NCI-H2081 treated with DMSO at 0.1 percent for 48 hours (cell line): Measurements from ENCODE around the gene STX3.
"Not testable (repeated sequence)": the region's sequence is repeated elsewhere in the genome, so short reads cannot be mapped to it uniquely, and the experiment has no call there.

Experiments used
- DNase-seq: peaks from one replicate; lab custom pipeline; 2025; lab: John Stamatoyannopoulos, UW

The STX3 gene

GRCh38 chr11:59758401-59759037, 3.3 kb downstream of the STX3 start:
- no peak for DNase-seq

GRCh38 chr11:59759900-59760299, 4.7 kb downstream of the STX3 start:
- DNase-seq = no peak

DNA sequence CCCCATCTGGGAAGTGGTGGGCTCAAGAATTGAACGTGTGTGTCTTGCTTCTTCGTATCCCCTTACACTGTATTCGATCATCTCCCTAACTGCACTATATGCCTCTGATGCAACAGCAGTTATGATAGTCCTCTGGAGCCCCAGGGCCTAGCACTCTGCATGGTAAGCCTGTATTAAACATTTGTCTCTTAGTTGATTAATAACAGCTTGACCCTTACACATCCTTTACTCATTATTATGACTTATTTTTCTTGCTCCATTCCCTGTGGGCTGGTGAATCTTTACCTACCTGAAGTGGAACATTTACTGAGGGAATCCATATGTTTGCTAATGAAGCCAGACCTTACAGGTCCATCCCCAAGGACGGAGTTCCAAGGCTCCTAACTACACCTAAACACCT, 5.6 kb downstream of the STX3 start:
- DNase-seq = no peak

DNA sequence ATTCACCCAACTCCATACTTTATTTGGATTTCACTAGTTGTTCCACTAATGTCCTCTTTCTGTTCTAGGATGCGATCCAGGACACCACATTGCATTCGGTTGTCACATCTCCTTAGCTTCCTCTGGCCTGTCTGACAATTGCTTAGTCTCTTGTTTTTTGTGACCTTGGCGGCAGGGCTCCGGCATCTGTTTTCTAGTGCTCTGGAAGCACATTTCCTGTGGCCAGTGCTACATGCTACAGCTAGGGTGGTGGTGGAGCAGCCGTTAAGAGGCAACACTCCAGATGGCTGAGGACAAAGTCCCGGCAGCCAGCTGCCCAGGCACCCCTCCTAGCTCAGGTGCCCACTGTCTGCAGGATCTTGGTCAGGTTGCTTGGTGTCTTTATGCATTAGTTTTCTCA, 6.8 kb downstream of the STX3 start:
- no peak for DNase-seq

DNA sequence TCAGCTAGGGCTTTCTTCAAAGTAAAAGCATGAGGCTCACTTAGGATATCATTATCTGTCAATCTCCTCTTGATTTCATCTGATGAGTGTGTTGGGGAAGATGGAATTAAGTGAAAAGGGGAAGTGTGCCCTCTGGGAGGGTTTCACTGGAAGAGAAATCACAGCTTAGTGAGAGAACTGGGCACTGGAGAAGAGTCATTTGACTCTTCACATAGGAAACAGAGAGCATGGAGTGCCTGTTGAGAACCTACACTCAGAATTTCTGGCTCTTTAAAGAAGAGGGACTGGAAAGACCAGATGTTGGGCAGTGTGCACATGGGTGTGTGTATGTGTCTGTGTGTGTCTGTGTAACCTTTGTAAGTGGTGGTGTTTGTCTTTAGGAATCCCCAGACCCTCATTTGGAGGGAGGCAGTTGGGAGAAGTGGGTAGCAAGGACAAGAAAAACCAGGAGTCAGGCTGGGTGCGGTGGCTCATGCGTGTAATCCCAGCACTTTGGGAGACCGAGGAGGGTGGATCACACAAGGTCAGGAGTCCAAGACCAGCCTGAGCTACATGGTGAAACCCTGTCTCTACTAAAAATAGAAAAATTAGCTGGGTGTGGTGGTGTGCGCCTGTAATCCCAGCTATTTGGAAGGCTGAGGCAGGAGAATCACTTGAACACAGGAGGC, 10.0 kb downstream of the STX3 start:
- DNase-seq = no peak

GRCh38 chr11:59766542-59767224, 11.5 kb downstream of the STX3 start:
- no peak for DNase-seq

DNA sequence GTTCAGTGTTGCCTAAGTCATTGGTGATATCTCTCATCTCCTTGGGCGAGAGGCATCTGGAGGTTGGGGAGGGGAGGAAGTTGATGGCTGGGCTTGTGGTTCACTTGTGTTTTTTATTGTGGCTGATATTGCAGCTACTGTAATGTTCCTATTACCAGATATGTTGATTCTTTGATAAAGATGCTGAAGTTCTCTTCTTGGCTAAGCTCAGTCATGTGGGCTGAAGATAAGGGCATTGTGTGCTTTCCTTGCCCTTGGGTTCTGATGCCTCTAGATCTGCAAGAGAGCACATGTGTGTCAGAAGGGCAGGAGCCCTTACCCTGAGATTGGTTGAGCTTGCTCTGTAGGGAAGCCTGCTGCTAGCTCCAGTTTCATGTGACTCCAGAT, 12.0 kb downstream of the STX3 start:
- no peak for DNase-seq

- DNase-seq = no peak
These were observed 13.9 kb downstream of the STX3 start for GRCh38 chr11:59769111-59769510.

DNA sequence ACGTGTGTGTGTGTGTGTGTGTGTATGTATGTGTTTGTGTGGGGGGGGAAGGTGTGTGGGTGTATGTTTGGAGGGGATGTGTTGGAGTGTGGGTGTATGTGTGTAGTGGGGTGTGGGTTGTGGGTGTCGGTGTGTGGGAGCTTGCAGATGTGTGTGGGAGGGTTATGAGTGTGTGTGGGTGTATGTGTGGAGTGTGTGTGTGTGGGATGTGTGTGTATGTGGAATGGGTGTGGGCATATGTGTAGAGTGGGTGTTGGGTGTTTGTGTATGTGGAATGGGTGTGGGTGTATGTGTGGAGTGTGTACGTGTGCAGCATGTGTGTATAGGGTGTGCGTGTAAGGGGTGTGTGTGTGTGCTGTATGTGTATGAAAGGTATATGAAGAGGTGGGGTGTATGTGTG, 14.7 kb downstream of the STX3 start:
- no peak for DNase-seq

DNA sequence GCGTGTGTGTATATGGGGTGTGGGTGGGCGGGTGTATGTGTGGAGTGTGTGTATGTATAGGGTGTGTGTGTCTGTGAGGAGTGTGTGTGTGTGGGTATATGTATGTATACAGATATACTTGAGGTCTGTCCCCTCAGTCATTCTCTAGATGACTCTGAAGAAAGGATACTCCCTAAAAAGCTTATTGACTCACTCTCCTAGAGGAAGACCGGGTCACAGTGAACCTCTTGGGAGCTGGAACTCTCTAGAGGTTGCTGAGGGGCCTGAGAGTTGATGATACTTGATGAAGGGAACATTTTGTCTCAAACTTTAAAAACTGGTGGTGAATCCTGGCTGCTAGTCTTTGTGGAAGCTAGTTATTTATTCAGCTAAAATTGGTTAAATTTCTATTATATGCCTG, 15.1 kb downstream of the STX3 start:
- DNase-seq = no peak

DNA sequence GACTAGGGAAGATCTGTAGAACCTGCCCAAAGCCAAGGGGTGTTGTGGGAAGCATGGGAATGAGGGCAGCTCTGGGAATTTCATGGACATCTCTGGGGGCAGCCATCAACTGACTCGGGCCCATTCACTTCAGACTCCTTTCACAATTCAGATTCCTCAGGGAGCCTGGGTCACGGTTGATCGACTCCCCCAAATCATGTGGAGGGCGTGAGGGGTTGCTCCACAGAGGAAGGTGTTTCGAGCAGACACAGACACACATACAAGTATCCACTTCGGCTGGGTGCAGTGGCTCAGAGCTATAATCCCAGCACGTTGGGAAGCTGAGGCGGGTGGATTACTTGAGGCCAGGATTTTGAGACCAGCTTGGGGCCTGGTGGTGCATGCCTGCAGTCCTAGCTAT, 15.7 kb downstream of the STX3 start:
- DNase-seq = no peak

GRCh38 chr11:59771605-59772004, 16.4 kb downstream of the STX3 start:
- no peak for DNase-seq

GRCh38 chr11:59773083-59773440, 17.9 kb downstream of the STX3 start:
- no peak for DNase-seq

- no peak for DNase-seq
These were observed 21.3 kb downstream of the STX3 start for GRCh38 chr11:59776210-59777066.

DNA sequence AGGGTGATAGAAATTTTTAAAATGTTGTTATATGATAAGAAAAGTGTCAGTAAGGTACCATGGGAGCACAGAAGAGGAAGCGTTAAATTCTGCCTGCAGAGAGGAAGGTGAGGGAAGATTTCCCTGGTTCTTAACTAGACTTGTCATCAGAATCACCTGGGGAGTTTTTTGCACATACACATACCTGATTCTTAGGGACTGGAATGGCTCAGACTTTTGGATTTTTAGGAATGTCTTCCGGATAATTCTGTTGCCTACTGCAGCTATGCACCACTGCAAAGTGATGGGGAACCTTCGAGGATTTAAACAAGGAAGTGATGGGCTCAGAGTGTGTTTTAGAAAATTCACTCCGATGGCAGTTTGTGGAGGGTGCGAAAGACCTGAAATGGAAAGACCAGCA, 21.9 kb downstream of the STX3 start:
- no peak for DNase-seq

- no peak for DNase-seq
These were observed 22.9 kb downstream of the STX3 start for GRCh38 chr11:59778122-59778521.

GRCh38 chr11:59779487-59779886, 24.3 kb downstream of the STX3 start:
- DNase-seq = no peak

DNA sequence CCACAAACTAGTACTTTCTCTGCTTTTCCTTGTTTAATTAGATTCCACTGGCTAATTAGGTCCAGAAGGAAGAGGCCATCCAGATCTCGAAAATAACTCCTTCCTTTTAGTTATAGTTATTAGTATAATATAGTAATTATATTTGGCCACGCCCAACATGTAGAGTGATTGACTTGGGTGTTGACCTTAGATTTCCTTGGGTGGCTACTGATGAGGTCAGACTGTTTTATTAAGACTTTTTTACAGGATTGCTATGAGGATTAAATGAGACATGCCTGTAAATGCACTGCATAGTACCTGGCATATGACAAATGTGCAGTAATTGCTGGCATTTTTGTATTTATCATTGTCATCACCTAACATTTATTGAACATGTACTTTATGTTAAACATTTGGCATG, 26.9 kb downstream of the STX3 start:
- DNase-seq = no peak

- no peak for DNase-seq
These were observed 28.5 kb downstream of the STX3 start for GRCh38 chr11:59783632-59784090.

DNA sequence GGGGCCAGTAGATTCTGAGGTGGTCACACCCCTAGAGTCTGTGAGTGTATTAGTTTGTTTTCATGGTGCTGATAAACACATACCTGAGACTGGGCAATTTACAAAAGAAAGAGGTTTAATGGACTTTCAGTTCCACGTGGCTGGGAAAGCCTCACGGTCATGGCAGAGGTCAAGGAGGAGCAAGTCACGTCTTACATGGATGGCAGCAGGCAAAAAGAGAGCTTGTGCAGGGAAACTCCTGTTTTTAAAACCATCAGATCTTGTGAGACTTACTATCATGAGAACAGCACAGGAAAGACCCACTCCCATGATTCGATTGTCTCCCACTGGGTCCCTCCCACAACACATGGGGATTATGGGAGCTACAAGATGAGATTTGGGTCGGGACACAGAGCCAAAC, 29.3 kb downstream of the STX3 start:
- not testable (repeated sequence) for DNase-seq

DNA sequence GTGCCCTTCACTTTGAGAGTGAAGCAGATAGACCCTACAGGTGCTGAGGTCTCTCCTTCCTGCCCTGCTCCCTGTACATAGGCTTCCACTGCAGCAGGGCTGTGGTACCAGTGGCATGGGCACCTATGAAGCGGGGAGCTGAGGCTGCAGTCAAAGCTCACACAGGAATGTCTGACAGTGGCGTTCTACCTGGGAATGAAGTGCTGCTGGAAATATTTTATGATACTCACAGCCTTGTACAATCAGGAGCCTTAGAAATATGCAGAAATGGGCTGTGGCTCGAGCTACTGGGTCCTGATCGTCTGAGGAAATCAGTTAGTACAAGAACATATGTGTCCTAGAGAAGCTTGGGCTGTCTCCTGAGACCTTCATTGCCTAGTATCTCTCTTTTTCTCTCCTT, 30.6 kb downstream of the STX3 start:
- DNase-seq = no peak

DNA sequence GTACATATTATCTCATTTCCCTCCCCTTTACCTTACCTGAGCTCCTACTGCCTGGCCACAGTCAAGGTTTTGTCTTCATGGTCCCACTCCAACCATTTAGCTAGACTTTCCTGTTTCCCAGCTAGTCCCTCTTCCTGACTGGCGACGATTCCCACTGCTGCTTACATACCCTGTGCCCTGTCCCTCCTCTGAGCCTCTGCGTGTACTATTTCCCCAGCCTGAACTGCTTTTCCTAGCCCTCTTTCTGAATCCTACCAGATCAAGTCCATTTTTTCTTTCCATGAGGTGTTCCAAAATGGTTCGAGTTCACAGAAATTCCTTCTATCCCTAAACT, 32.0 kb downstream of the STX3 start:
- DNase-seq = no peak

DNA sequence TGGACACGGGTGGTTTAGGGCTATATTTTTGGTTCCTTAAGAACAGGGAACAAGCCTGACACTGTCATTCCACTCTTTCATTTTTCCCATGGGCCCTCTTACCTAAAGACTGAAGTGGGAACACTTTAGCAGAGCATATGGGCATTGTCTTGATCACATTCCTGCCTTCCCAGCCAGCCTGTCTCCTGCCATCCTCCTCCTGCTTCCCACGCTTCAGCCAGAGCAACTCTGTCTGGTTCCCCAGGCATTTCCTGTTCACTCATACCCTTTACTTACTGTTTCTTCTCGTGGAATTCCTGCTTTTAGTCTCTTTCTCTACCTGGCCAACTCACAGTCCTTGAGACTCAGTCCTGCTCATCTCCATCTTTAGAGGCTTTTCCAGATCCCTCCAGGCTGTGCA, 32.6 kb downstream of the STX3 start:
- no peak for DNase-seq
